HTERT RPE-1 (cell line): ENCODE data around the gene NME9.

ENCODE experiments used
- in situ Hi-C: fragments of 300-500 bp; cut with MboI; formaldehyde crosslinking; loops from 4 replicates; pipeline ENCODE4 v1.14.3; 2020; ENCODE audit warnings: low sequenced_read_pairs

The NME9 gene

DNA sequence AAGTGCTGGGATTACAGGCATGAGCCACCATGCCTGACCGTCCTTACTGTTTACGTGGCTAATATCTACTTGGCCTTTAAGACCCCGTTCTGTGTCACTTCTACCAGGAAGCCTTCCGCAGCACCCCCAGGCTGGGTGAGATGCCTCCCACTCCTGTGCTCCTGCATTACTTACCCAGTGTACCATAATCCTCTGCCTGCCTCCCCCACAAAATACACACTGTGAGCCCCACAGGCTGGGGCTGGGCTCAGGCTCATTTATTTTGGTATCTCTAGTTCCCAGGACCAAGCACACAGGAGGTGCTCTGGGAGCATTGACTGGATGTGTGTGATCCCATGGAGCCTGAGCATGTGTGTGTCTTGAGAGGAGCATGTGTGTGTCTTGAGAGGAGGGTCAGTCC is 33.7 kb upstream of the NME9 start:
- in situ Hi-C loops = no loop called here

DNA sequence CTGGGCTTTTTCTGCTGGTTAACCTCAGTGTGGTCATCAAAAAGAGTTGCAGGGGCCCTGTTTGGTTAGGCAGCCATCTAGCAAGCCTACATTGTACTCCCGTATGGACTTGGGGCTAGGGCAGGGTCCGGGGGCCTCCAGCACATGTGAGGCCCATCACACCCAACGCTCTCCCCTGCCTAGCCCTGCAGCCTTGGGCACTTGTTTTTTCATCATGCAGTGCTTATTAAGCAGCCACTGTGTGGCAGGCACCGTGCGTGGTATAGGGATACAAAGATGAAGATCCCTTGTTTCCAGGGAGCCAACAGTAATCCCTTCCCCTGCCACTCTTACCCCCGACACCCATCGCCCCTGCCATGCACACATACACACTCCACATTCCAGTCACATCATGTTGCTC is 32.9 kb upstream of the NME9 start:
- in situ Hi-C loops = no loop called here

DNA sequence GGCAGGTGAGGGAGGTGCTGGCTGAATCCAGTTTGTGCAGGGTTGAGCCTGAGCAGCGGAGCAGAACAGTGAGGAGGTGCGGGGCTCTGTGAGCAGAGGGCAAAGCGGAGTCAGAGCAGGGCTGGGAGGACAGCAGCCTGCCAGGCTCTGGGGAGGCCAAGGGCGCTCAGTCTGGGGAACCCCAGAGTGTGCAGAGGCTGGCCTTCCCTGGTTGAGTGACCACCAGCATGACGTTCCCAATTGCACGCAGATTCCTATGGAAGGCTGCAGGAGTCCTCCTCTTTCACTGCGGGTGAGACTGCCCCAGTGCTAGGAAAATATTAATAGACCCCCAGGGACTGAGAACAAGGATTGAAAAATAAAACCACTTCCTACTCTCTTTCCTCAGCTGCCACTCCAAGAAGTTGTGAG is 31.9 kb upstream of the NME9 start:
- in situ Hi-C loops = no loop called here

DNA sequence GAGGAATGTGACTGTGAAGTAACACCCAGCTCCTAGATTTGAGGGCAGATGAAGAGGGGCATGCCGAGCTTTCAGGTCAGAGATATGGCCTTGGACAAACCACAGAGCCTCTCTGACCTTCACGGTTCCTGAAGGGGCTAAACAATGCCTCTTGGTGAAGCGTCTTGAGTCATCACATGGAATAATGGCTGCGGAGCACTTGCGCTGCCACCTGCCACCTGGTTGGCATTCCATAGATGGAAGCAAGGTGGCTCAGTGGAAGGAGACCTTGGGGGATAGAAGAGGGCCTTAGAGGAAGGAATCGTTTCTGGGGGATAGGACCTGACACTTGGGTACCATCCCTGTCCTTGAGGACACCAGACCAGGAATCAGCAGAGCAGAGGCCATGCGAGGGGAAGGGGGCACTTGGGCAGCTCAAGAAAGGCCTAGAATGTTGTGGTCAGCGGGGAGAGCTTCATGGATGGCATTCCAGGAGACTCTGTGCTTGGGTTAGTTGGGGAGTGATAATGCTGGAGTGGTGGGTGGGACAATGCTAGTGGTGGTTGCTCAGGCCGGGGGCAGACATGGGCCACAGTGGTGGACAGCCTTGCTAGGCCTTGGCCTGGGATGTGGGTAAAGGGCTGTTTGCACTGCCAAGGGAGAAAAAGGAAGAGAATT is 31.3 kb upstream of the NME9 start:
- in situ Hi-C loops = no loop called here

DNA sequence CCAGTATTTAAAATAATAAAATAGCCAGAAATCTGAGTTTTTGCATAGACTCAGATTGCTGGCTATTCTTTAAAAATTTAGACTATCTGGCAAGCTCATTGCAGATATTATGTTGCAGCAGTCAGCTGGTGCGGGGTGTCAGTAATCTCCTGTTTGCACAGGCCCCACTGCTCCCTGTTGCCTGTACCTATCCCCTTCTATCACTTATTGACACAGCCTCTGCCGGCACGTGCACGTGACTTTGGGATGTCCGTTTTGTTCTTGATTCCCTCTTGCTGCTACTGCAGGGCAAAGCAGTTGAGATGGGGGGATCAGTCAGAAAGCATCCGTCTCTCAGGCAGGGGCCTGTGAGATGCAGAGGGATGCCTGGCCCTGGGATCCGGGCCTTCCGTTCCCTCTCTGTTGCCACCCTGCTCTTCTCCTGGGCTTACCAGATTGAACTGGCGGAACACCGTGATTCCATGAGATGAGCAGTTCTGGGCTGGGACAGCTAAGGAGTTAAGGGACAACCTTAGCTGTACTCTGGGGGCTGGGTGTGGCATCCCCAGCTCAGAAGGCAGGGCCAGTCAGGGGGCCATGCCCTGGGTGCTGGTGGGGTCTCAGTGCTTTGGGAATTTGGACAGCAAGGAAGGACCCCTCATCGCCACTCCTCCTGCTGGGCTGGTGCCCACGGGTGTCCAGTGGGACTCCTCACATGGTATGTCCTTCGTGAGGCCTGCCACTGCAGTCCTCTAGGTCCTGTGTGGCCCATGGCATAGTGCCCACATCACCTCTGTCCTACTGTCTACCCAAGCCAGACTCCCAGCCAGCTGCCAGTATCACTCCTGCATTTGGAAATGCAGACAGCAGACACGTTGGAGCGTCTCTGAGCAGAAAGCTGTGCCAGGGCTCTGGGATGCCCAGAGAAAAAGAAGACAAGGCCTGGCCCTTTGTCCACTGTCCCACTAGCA is 30.5 kb upstream of the NME9 start:
- in situ Hi-C loops = no loop called here

DNA sequence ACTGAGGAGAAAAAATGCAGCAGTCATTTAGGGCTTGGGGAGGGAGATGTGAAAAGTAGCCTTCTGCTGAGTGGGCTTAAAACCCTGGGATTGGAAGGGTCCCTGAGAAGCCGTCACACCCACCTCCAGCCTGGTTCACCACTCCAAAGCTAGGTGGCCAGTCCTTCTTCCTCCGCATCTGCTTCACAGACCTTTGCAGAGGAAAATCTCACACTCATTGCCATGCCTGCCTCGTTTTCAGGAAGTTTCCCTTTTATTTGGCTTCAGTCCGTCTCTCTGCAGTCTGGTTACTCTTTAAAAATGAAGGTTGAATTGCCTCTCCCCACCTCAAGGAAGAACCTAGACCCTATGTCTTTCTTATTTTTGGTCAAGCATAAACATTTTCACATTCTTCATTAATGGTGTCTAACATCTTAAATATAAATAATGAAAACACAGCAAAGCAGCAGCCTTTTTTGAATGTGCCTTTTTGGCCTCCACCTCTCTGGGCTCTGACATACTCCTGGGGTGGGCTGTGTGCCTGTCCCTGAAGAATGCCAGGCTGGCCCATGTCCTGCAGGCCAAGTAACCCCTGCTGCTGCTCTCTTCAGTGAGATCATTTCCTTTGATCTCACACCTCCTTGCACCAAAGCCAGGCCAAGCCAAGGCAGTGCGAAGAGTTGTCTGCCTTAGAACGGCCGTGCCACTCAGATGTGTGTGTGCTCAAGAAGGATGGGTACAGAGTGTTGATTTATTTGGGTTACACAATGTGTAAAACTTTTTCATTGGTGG is 29.7 kb upstream of the NME9 start:
- in situ Hi-C loops = no loop called here

DNA sequence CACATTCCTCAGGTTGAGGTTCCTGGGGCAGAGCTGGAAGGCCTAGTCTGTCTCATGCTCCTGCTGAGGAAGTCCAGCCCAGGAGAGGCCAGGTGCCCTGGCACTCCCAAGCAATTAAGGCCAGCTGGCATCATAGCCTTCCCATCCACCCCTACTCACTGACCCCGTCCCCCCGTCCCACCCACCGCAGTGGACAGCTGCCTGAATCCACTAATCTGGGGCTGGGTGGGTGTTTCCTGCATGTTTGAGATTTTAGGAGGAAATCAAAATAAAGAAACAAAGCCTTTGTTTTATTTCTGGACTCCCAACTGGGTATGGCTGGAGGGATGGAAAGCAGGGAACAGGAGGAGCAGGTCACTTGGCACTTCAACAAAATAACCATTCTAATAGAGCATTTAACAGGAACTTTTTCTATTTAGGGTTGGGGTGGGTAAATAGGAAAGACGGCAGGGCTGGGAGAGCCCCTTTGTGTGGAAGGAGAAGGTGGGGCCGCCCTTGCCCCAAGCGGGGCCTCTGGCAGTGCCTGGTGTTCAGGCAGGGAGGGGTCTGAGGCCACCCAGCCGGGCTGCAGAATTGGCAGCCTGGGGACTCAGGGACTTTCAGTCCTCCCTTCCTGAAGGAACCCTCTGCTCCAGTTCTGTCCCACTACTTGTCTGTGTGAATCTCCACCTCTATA is 27.2 kb upstream of the NME9 start:
- in situ Hi-C loops = no loop called here

DNA sequence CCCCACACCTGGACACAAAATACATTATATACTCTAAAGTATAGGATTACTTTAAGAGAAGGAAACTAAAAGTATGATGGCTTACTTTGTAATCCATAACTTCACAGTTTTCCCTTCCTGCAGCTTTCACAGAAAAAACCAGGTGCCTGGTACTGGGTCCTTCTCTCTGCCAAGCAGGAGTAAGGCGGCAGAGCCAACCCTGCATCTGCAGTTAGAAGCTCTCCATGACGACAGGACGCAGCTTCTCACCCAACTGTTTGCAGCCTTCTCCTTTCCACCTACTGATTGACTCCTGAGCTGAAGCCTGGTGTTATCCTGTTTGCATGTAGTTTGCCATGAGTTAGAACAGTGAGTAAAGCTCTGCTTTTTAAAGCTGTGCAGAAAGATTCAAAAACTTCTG is 25.4 kb upstream of the NME9 start:
- in situ Hi-C loops = no loop called here

DNA sequence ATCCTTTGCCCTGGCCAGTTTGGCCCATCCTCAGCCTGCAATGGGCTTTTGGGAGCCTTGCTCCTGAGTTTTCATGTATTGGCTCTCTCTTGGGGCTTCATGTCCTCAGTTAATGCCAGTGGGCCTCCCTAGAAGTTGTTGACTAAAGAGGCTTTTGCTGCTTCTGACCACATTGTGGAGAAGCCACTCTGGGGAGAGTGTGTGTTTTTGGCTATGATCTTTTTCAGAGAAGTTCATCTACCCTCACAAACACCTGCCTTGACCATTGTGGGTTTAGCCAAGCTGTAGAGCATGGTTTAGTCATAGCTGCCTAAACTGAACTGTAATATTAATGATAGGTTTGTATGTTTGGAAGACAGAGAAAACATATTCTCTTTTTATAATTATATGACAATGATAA is 24.7 kb upstream of the NME9 start:
- in situ Hi-C loops = no loop called here

DNA sequence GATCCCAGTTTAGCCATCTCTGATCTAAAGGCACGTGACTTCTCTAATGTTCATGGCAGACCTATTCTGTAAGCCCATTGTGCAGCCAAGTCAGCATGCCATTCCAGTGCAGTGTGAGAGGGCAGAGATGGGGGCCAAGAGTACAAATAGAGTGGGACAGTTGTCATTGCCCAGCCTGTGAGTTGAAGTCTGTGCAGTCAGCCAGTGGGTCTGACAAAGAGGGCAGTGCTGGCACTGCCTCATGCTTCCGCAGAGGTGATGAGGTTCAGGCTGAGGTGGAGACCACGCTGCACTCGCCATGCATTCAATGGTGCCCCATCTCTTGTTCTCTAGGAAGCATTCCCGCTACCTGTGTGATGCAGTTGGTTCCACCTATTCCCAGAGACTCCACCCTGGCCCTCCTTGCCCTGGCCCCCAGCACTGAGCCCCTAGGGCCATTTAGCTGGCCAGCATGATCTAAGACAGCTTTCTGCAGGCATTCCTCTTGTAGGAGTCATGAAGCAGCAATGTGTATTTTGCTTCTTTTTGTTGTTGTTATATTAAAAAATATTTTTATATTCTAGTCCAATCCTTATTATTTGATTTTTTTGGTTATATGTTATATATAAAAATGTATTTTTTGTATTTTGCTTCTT is 22.4 kb upstream of the NME9 start:
- in situ Hi-C loops = no loop called here

DNA sequence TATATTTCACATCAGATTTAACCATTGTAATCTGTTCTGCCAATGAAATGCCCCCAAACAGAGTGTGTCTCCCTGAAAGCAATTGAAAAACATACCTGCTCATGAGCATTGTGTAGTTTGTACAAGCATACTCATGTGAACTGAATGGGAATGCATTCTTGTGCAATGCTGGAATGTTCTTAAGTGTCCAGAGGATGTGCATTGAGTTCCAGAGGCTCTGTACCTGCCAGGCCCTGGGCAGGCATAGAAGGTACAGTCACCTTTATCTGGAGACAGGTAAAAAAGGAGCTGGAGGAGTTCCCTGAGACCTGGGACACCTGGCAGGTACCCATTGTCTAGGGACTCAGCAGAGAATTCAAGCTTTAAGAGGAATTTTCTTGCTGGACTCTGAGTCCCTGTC is 21.5 kb upstream of the NME9 start:
- in situ Hi-C loops = no loop called here

DNA sequence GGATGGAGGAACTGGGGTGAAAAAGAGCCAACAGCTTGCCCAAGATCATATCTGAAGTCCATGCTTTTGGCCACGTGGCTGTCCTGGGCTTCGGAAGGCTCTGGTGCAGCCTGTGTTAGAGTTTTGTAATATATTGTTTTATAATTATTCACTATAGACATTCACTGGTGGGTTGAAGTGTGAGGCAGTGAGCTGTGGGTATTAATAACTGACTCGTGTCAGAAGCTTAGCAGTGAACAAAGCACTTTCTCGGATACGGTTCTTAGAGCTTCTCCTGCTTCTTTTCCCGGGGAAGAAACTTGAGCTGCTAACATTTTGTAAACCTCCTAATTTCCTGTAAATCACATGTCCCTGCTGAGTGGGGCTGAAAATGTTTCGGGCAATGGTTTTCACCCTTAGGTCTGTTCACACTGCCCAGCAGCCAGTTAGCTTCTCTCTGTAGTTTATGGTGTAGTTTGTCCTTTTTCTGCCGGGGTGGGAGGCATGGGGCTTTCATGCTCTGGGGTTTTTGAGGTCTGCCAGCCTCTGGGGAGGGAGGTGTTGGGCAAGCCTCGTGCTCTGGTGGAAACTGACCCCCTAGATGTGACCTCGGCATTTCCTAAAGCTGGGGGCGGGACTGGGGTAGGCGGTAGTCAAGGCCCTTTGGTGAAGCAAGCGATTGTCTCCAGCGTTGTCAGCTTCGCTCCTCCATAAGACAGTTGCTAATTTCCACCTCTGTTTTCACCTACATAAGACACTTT is 20.4 kb upstream of the NME9 start:
- in situ Hi-C loops = no loop called here

DNA sequence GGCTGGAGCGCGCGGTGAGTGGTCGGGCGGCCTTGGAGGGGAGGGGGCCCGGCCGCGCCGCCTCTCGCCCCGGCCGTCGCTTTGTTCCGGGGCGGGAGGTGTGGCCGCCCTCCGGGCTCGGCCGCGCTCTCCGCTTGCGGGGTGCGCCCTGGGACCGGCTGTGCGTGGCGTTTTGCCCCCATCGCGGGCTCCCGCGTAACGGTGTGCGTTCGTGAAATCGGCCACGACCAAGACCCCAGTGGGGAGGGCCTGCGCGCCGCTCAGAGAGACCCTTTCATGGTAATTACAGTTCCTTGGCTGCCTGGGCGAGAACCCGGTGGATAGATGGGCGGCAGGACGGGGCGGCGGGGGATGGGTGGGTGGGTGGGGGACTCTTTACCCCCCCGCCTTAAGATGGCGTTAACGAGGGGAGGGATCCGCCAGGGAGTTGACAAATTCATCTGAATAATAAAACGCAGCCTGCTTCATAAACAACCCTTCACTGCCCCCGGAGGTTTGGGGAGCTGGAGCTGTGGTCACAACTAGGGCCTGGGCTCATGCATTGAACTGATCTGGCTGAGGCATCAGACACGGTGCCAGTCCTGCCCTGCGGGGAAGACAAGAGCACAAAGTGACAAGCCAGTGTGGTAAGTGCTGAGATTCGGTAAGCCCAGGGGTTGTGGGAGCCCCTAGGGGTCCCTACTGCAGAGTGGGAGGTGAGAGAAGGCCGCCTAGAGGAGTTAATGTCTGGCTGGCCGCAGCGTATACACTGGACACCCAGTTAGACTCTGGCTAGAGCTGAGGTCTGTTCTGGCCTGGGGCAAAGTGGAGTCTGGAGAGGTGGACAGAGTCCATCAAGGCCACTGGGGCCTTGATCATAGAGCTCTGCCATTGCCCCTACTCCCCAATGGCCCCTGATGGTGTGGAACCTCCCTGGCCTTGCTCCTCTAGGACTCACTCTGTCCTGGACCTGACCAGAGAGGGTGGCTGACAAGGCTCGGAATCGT is 19.4 kb upstream of the NME9 start:
- in situ Hi-C loops = no loop called here

DNA sequence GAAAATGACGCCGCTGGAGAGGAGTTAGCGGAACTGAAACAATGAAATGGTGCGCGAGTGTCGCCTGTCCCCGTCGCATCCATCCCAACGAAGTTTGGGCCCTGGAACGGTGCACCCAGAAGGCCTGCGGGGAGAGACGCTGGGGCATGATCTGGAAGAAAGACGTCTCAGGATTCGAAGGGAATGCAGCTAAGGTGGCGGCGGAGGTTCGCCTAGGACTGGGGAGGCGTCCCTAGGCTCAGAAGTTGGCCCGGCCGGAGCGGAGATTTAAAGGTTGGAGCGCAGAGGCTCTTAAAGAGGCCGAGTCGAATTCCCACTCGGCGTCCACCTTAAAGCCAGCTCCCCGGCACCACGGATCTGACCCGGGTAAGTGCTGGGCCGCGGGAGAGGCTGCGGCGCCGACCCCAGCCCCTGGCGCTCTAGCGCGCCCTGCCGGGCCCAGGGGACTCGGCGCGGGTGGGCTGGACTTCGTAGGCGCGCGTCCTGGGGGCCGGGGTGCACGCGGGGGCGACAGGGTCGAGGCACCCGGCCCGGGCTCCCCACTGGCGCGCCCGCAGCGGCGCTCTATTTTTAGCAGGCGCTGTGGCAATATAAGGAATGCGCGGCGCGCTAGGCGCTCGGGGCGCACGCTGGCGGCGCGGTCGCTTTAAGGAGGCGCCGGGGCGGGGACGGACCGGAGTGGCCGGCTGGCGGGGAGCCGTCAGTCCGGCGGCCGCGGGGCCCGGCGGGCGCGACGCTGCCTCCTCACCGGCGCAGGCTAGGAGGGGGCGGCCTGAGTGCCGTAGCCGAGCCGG is 18.5 kb upstream of the NME9 start, which contains the start of gene MRAS:
TSS of gene MRAS (plus strand) at position 620 of the 794 bp plus-strand sequence. CDS start 24,305 bp downstream, outside the sequence.
- in situ Hi-C loops = no loop called here

DNA sequence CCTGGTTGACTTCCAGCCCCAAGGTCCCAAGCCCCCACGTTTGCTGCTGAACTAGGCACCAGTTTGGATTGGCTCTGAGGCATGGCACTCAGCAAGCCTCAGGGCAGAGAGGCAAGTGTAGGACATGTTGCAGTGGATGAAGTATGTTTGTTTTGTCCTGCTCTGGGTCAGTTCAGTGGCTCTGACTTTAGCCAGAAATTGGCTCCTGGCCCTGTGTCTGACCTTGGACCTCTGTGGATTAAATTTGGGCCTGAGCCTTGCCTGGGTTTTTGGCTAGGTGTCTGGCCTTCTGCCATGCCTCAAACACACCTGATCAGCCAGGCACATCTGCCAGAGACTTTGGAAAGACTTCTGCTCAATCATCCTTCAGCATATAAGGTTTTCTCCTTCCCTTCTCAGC is 15.1 kb upstream of the NME9 start:
- in situ Hi-C loops = no loop called here

DNA sequence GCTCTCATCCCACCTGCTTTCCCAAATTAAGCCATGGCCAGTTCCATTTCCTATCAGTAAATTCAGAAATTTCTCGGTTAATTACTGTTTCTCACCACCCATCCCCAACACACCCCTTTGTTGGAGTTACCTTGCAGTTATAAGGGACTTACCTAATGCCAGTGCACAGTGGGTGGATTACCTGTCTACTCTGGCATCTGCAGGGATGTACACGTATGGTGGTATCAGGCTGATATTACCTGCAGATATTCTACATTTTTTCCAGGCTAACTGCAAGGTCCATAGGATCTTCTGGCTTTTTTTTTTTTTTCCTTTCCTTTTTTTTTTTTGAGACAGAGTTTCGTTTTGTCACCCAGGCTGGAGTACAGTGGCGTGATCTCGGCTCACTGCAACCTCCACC is 10.9 kb upstream of the NME9 start:
- in situ Hi-C loops = no loop called here

DNA sequence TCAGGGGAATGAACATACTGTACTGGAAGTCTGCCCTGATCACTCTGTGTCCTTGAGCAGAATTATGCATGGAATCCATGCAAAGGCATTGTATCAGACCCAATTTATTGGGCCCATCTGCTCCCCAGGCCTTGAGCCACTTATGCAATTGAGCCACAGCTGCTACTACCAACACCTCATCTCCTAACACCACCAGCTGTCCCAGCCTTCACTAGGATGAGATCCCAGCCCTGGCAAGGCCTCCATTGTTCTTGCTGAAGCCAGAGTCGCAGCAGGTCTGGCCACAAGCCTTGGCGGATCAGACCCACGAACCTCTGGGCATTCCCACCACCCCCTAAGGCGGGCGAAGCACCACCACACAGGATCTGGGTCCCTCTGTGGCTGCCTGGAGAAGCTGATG is 9.2 kb upstream of the NME9 start:
- in situ Hi-C loops = no loop called here

DNA sequence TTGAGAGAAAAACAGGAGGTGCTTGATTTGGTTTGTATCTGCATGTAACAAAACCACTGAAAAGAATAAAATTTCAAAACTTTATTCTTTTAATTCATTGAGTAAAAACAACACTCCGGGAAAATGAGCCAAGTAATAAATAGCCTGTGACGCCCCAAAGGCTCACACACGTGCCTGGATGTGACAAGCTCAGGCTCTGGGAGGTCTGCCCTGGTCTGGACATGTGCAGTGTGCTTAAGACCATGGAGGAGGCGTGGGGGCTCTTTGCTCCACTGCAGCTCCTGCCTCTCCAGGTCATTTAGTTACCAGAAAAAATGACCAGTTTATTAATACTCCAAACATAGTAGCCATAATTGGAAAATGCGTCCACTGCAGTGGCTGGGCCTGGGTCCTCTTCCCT is 8.6 kb upstream of the NME9 start:
- in situ Hi-C loops = no loop called here
